HCT116 (cell line): Measurements from ENCODE around the gene AUTS2. TPM values are rescaled to one million over a fixed set of nuclear protein-coding genes. Genes with fewer than 3 reads are reported as not detected.

Source experiments
- ATAC-seq: fragments of 200-7000 bp; cut with Tn5 transposase; 2 replicates; pipeline ENCODE4 v1.9.1; 2020; ENCODE audit warnings: mild to moderate bottlenecking, moderate library complexity
- BruUV-seq: library from RNA; stranded (reverse); fragments of 400-500 nt; replicated peaks from 2 replicates; lab custom pipeline; 2021; lab: Mats Ljungman, UMichigan
- CTCF ChIA-PET: fragments of 300-600 bp; sonication (Branson Sonifier 250); formaldehyde crosslinking; loops from one replicate; lab custom pipeline; 2021; ENCODE audit warnings: antibody characterized with exemption; lab: Charles Lee
- POLR2A ChIA-PET: fragments of 300-600, 350-600 bp; sonication (Branson Sonifier 250); formaldehyde crosslinking; loops from one replicate; lab custom pipeline; 2021; ENCODE audit warnings: antibody characterized with exemption; lab: Charles Lee
- RAD21 ChIA-PET, 2 experiments: fragments of 300-600 bp; sonication (Branson Sonifier 250); formaldehyde crosslinking; loops; one replicate each; lab custom pipeline; 2023; ENCODE audit warnings: low total read pairs in 2 of 2; ENCODE audit not compliant: uncharacterized antibody in 2 of 2, unreplicated experiment in 2 of 2, low non-redundant PET in 1 of 2; lab: Charles Lee
- DNase-seq: peaks from one replicate; pipeline ENCODE4 v3.0.0-alpha.2; 2010; ENCODE audit warnings: low read depth, low spot score
- H2AFZ ChIP-seq: fragments of 200-600 bp; shearing (Covaris generic), sonication (generic); 2 replicates; pipeline ENCODE4 v1.6.1; 2017; ENCODE audit warnings: low read depth, mixed run types, mixed read lengths, antibody characterized with exemption, low read length; ENCODE audit not compliant: poor library complexity, severe bottlenecking
- H3K27ac ChIP-seq: 2 replicates; pipeline ENCODE4 v1.5.1; 2012; ENCODE audit warnings: low read depth, low read length
- H3K27me3 ChIP-seq: fragments of 200-600 bp; sonication (generic); 2 replicates; pipeline ENCODE4 v1.6.1; 2016; ENCODE audit warnings: mixed run types, low read length, mixed read lengths; ENCODE audit not compliant: insufficient read depth
- H3K36me3 ChIP-seq, 2 experiments: fragments of 200-500 bp in 1 of 2; fragments of 200-600 bp in 1 of 2; sonication (Bioruptor generic) in 1 of 2; sonication (generic) in 1 of 2; 2 replicates each; pipeline versions ENCODE4 v1.5.1 to v1.6.1; 2014 to 2016; ENCODE audit warnings: low read length in 2 of 2, inconsistent platforms in 1 of 2, mixed read lengths in 1 of 2, mixed run types in 1 of 2; ENCODE audit not compliant: insufficient read depth in 2 of 2, control insufficient read depth in 1 of 2
- H3K4me1 ChIP-seq, 2 experiments: fragments of 200-600 bp in 1 of 2; sonication (generic) in 1 of 2; 2 replicates each; pipeline versions ENCODE4 v1.5.1 to v1.6.1; 2012 to 2017; ENCODE audit warnings: low read length in 2 of 2, inconsistent platforms in 1 of 2, mild to moderate bottlenecking in 1 of 2, mixed read lengths in 1 of 2, mixed run types in 1 of 2, moderate library complexity in 1 of 2; ENCODE audit not compliant: insufficient read depth in 2 of 2, control insufficient read depth in 1 of 2
- H3K4me2 ChIP-seq: fragments of 200-600 bp; sonication (generic); 2 replicates; pipeline ENCODE4 v1.6.1; 2017; ENCODE audit warnings: mixed run types, low read length, mixed read lengths
- H3K4me3 ChIP-seq, 2 experiments: fragments of 200-600 bp in 1 of 2; sonication (generic) in 1 of 2; replicated peaks in 1 of 2; 2 replicates each; pipeline ENCODE4 v1.5.1; 2011 to 2016; ENCODE audit warnings: low read length in 2 of 2, control low read depth in 1 of 2, low read depth in 1 of 2, mild to moderate bottlenecking in 1 of 2, mixed read lengths in 1 of 2, mixed run types in 1 of 2
- H3K79me2 ChIP-seq: fragments of 200-600 bp; sonication (generic); 2 replicates; pipeline ENCODE4 v1.6.1; 2017; ENCODE audit warnings: mild to moderate bottlenecking, mixed run types, low read length, moderate library complexity, mixed read lengths; ENCODE audit not compliant: insufficient read depth
- H3K9ac ChIP-seq: fragments of 200-600 bp; sonication (generic); 2 replicates; pipeline ENCODE4 v1.6.1; 2016; ENCODE audit warnings: low read length, mixed read lengths
- H3K9me2 ChIP-seq: fragments of 200-600 bp; sonication (generic), shearing (Covaris generic); 2 replicates; pipeline ENCODE4 v1.6.1; 2017; ENCODE audit warnings: mixed run types, mild to moderate bottlenecking, moderate library complexity; ENCODE audit not compliant: insufficient read depth
- H3K9me3 ChIP-seq, 2 experiments: fragments of 200-500 bp in 1 of 2; fragments of 200-600 bp in 1 of 2; sonication (Bioruptor generic) in 1 of 2; sonication (generic) in 1 of 2; 2 replicates each; pipeline ENCODE4 v1.6.1; 2014 to 2017; ENCODE audit warnings: low read length in 2 of 2, mixed read lengths in 2 of 2, inconsistent platforms in 1 of 2, low read depth in 1 of 2, mild to moderate bottlenecking in 1 of 2, mixed run types in 1 of 2, moderate library complexity in 1 of 2; ENCODE audit not compliant: control insufficient read depth in 1 of 2, insufficient read depth in 1 of 2
- H4K20me1 ChIP-seq: fragments of 200-600 bp; sonication (generic), shearing (Covaris generic); 2 replicates; pipeline ENCODE4 v1.6.1; 2017; ENCODE audit warnings: mixed run types, mild to moderate bottlenecking, moderate library complexity; ENCODE audit not compliant: insufficient read depth
- CBX3 ChIP-seq: IDR thresholded peaks from 2 replicates; pipeline ENCODE4 v1.6.1; 2012; ENCODE audit warnings: low read depth
- CEBPB ChIP-seq: IDR thresholded peaks from 2 replicates; pipeline ENCODE4 v1.6.1; 2012; ENCODE audit warnings: low read depth
- EGR1 ChIP-seq: IDR thresholded peaks from 2 replicates; pipeline ENCODE4 v1.6.1; 2012; ENCODE audit warnings: low read depth
- ELF1 ChIP-seq: IDR thresholded peaks from 2 replicates; pipeline ENCODE4 v1.6.1; 2012; ENCODE audit warnings: low read depth, borderline replicate concordance
- FOSL1 ChIP-seq: IDR thresholded peaks from 2 replicates; pipeline ENCODE4 v1.6.1; 2012; ENCODE audit warnings: low read depth
- JUND ChIP-seq: IDR thresholded peaks from 2 replicates; pipeline ENCODE4 v1.6.1; 2012
- RAD21 ChIP-seq: IDR thresholded peaks from 2 replicates; pipeline ENCODE4 v1.6.1; 2012; ENCODE audit warnings: low read depth, mild to moderate bottlenecking
- REST ChIP-seq: IDR thresholded peaks from 2 replicates; pipeline ENCODE4 v1.6.1; 2012; ENCODE audit warnings: low read depth
- SIN3A ChIP-seq: IDR thresholded peaks from 2 replicates; pipeline ENCODE4 v1.6.1; 2012; ENCODE audit warnings: low read depth
- TCF7L2 ChIP-seq: IDR thresholded peaks from 2 replicates; pipeline ENCODE4 v1.7.0; 2011; ENCODE audit warnings: borderline replicate concordance, inconsistent platforms; ENCODE audit not compliant: insufficient read depth, insufficient read length; ENCODE audit errors: extremely low read depth
- YY1 ChIP-seq: IDR thresholded peaks from 2 replicates; pipeline ENCODE4 v1.6.1; 2011; ENCODE audit warnings: low read length, low read depth, moderate library complexity, mild to moderate bottlenecking; ENCODE audit not compliant: insufficient replicate concordance; ENCODE audit errors: extremely low read depth
- ZFX ChIP-seq: fragments of 450-650 bp; IDR thresholded peaks from 2 replicates; pipeline ENCODE4 v1.6.1; 2017
- ZNF274 ChIP-seq: fragments of 200-500 bp; sonication (Bioruptor generic); IDR thresholded peaks from 2 replicates; pipeline ENCODE4 v1.6.1; 2014; ENCODE audit warnings: mild to moderate bottlenecking, low read depth, low read length, inconsistent platforms
- intact Hi-C: fragments of 100-400 bp; cut with micrococcal nuclease; formaldehyde crosslinking; loops from 2 replicates; pipeline ENCODE4 v1.10.0; 2022
- total RNA-seq: library from RNA; stranded (reverse); gene quantifications from one replicate; pipeline ENCODE4 v1.2.1, GENCODE V29; 2021; ENCODE audit not compliant: unreplicated experiment

AUTS2 gene
- total RNA-seq, 1 experiment from 2014 or later, result 0.93 TPM

- RAD21 ChIA-PET, result no interaction called here
- BruUV-seq, result no TSS peak
- Histone ChIP-seq H3K9ac (no peak overlapping the region), H3K9me2 (no peaks in the 10 kb centered on the region), H3K79me2 (no peaks in the 10 kb centered on the region), H3K4me2 (no peak overlapping the region), H3K4me3 (no peak overlapping the region), H3K27ac (no peak overlapping the region), H4K20me1 (no peaks in the 10 kb centered on the region), H3K4me1 (no peaks in the 10 kb centered on the region), H2AFZ (no peak overlapping the region), H3K9me3 (peaks cover 15 to 24% of the 10 kb centered on the region in 2 experiments; a peak in 2 of 4 replicates), H3K36me3 (no peaks in the 10 kb centered on the region), H3K27me3 (no peaks in the 10 kb centered on the region)
- ATAC-seq (no peak), DNase-seq (no peak)
- CTCF ChIA-PET, result no interaction called here
- TF ChIP-seq ELF1 (no peak), CEBPB (no peak), FOSL1 (no peak), YY1 (no peak)
- POLR2A ChIA-PET, result no interaction called here
- intact Hi-C loops, result no loop called here
Measured at GRCh38 chr7:69684369-69685292, 86.4 kb downstream of the AUTS2 start.

- intact Hi-C loops, result no loop called here
- CTCF ChIA-PET, result no interaction called here
- no peak overlapping the region for H3K4me3 ChIP-seq
- POLR2A ChIA-PET, result no interaction called here
- no peak for TF ChIP-seq CBX3
- no peak for TF ChIP-seq ZNF274
- no peak for TF ChIP-seq ZFX
- no peak for TF ChIP-seq YY1
- TF ChIP-seq TCF7L2, result no peak
- no peak for TF ChIP-seq RAD21
- TF ChIP-seq REST, result no peak
- TF ChIP-seq CEBPB, result no peak
- TF ChIP-seq SIN3A, result no peak
- no peak for TF ChIP-seq JUND
- TF ChIP-seq EGR1, result no peak
- DNase-seq (no peak), ATAC-seq (no peak)
- H2AFZ ChIP-seq, result no peak overlapping the region
- no peaks in the 10 kb centered on the region for H3K4me1 ChIP-seq
- no peaks in the 10 kb centered on the region for H4K20me1 ChIP-seq
- H3K27me3 ChIP-seq, result no peaks in the 10 kb centered on the region
- H3K9me2 ChIP-seq, result no peaks in the 10 kb centered on the region
- no peak overlapping the region for H3K9ac ChIP-seq
- BruUV-seq, result no TSS peak
- peaks cover 17 to 26% of the 10 kb centered on the region in 2 experiments; a peak in 2 of 4 replicates for H3K9me3 ChIP-seq
- no peaks in the 10 kb centered on the region for H3K36me3 ChIP-seq
- RAD21 ChIA-PET, result no interaction called here
- no peaks in the 10 kb centered on the region for H3K79me2 ChIP-seq
- no peak overlapping the region for H3K4me2 ChIP-seq
- H3K27ac ChIP-seq, result no peak overlapping the region
Measured at GRCh38 chr7:69685293-69685631, 87.0 kb downstream of the AUTS2 start.
